Activated CD8-positive, alpha-beta T cell treated with anti-CD3 and anti-CD28 coated beads for 36 hours (primary cell): ENCODE results near the gene MFN1. TPM values are rescaled to one million over a fixed set of nuclear protein-coding genes. Genes with fewer than 3 reads are reported as not detected.

Experiments
- ATAC-seq: fragments of 200-7000 bp; cut with Tn5 transposase; one replicate; pipeline ENCODE4 v1.10.0; 2021; ENCODE audit warnings: mild to moderate bottlenecking, moderate library complexity
- CTCF ChIA-PET: fragments of 350-600 bp; sonication (Branson Sonifier 250); formaldehyde crosslinking; loops from one replicate; lab custom pipeline; 2021; ENCODE audit warnings: antibody characterized with exemption; lab: Charles Lee
- POLR2A ChIA-PET: fragments of 350-600 bp; sonication (Branson Sonifier 250); formaldehyde crosslinking; loops from one replicate; lab custom pipeline; 2021; ENCODE audit warnings: antibody characterized with exemption; lab: Charles Lee
- DNase-seq: peaks from one replicate; pipeline ENCODE4 v3.0.0-alpha.2; 2020
- H3K27ac Mint-ChIP-seq: one replicate; pipeline ENCODE4 v1.8.0; 2021; ENCODE audit warnings: mild to moderate bottlenecking, mixed read lengths
- H3K27me3 Mint-ChIP-seq: one replicate; pipeline ENCODE4 v1.8.0; 2021; ENCODE audit warnings: mixed read lengths
- H3K36me3 Mint-ChIP-seq: one replicate; pipeline ENCODE4 v1.8.0; 2021; ENCODE audit warnings: low read depth, mixed read lengths
- H3K4me1 Mint-ChIP-seq: one replicate; pipeline ENCODE4 v1.8.0; 2021; ENCODE audit warnings: low read depth, mixed read lengths
- H3K4me3 Mint-ChIP-seq: one replicate; pipeline ENCODE4 v1.8.0; 2021; ENCODE audit warnings: mild to moderate bottlenecking, moderate library complexity, mixed read lengths
- H3K9me3 Mint-ChIP-seq: one replicate; pipeline ENCODE4 v1.8.0; 2021; ENCODE audit warnings: mixed read lengths
- CTCF ChIP-seq: fragments of 200-600 bp; IDR thresholded peaks from one replicate; pipeline ENCODE4 v1.8.0; 2022; ENCODE audit warnings: antibody characterized with exemption, mild to moderate bottlenecking
- intact Hi-C: fragments of 100-400 bp; cut with micrococcal nuclease; formaldehyde crosslinking; loops from one replicate; pipeline ENCODE4 v1.10.0; 2022
- total RNA-seq, 2 experiments: library from RNA; stranded (reverse); gene quantifications; one replicate each; pipeline ENCODE4 v1.2.3, GENCODE V29; 2021

Gene MFN1
- total RNA-seq, 2 experiments from 2014 or later: 31.9 to 34.8 TPM

DNA sequence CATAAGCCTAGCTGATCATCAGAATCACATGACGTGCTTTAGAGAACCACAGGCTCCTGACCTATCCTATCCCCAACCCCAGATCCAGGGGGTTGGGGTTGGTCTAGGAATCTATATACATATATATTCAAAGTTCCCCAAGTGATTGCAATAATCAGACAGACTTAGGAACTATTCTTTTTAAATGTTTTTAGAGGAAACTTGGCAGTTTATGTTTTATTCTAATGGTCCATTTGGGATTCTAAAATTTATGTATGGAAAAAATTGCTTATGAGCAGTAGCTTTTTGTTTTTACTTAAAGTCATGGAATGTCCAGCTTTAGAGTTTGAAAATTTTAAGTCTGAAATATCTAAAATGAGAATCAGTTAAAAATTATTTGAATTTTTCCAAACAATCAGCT, 22.1 kb downstream of the MFN1 start:
- no peak overlapping the region for H3K27ac Mint-ChIP-seq
- intact Hi-C loops: no loop called here
- no peak for DNase-seq
- H3K27me3 Mint-ChIP-seq: no peaks in the 10 kb centered on the region
- H3K9me3 Mint-ChIP-seq: no peaks in the 10 kb centered on the region
- no peak for ATAC-seq
- no peak for TF ChIP-seq CTCF
- ChIA-PET POLR2A (no interaction called here), CTCF (interaction anchor here (0.7 kb wide), 1 partner anchor 16 kb away, joined by 3 read pairs; no protein-coding TSS in a partner anchor)
- H3K36me3 Mint-ChIP-seq: peaks cover 22% of the 10 kb centered on the region
- H3K4me3 Mint-ChIP-seq: no peak overlapping the region
- H3K4me1 Mint-ChIP-seq: no peaks in the 10 kb centered on the region

DNA sequence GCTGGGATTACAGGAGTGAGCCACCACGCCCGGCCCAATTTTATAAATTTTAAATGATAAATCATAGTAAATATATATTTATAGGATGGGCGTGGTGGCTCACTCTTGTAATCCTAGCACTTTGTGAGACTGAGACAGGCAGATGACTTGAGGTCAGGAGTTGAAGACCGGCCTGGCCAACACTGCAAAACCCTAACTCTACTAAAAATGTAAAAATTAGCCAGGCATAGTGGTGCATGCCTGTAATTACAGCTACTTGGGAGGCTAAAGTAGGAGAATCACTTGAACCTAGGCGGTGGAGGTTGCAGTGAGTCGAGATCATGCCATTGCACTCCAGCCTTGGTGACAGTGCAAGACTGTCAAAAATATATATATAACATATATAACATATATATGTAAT, 26.4 kb downstream of the MFN1 start:
- Mint-ChIP-seq H3K27me3 (no peaks in the 10 kb centered on the region), H3K4me1 (no peaks in the 10 kb centered on the region), H3K4me3 (no peak overlapping the region), H3K9me3 (no peaks in the 10 kb centered on the region), H3K36me3 (peaks cover 19% of the 10 kb centered on the region), H3K27ac (no peak overlapping the region)
- intact Hi-C loops: no loop called here
- DNase-seq: no peak
- no peak for ATAC-seq
- POLR2A ChIA-PET: no interaction called here
- TF ChIP-seq CTCF: no peak
- CTCF ChIA-PET: no interaction called here

DNA sequence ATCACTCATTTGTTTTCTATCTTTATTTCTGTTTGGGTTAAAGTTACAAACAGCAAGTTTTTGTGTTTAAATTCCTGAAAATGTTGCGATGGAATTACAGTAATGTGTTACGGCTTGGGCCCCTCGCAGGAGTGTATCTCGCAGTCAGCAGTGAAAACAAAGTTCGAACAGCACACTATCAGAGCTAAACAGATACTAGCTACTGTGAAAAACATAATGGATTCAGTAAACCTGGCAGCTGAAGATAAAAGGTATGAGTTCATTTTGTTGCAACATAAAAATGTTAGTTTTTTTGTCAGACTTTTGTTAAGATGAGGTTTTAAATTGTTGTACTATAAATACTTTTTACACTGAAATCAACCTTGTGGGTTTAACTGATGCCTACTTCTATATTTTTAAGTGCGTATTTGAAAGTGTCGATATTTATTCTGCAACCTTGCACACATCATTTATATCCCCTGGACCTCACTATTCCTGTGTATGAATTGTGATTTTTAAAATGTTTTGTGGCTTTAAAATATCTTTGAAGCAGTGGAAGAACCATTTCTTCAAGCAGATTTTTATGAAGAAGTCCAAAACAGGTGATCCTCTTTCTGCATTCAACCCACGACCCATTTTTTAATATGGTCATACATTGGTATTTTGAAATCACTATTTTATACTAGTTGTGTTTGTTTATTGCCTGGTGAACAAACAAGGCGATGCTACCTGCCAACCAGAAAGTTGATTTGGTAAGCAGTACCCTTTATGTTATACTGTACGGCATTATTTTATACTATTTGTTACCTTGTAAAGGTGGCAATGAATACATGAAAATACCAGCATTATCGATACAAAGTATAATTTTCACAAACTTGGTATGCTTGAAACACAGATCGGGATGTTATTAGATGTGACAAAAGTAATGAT, 27.8 kb downstream of the MFN1 start:
- CTCF ChIA-PET: no interaction called here
- no peaks in the 10 kb centered on the region for H3K27me3 Mint-ChIP-seq
- POLR2A ChIA-PET: no interaction called here
- TF ChIP-seq CTCF: no peak
- H3K4me3 Mint-ChIP-seq: no peak overlapping the region
- intact Hi-C loops: no loop called here
- no peak overlapping the region for H3K27ac Mint-ChIP-seq
- H3K9me3 Mint-ChIP-seq: no peaks in the 10 kb centered on the region
- H3K36me3 Mint-ChIP-seq: peaks cover 26% of the 10 kb centered on the region
- ATAC-seq (no peak), DNase-seq (no peak)
- no peaks in the 10 kb centered on the region for H3K4me1 Mint-ChIP-seq

- Mint-ChIP-seq H3K9me3 (no peaks in the 10 kb centered on the region), H3K4me1 (no peaks in the 10 kb centered on the region), H3K36me3 (peaks cover 28% of the 10 kb centered on the region), H3K27me3 (no peaks in the 10 kb centered on the region), H3K4me3 (no peak overlapping the region), H3K27ac (no peak overlapping the region)
- no peak for ATAC-seq
- ChIA-PET POLR2A (interaction anchor here (0.8 kb wide), 1 partner anchor 52 kb away, joined by 3 read pairs; no protein-coding TSS in a partner anchor), CTCF (no interaction called here)
- no peak for DNase-seq
- intact Hi-C loops: no loop called here
- no peak for TF ChIP-seq CTCF
These were observed 29.0 kb downstream of the MFN1 start for GRCh38 chr3:179376474-179376873.

DNA sequence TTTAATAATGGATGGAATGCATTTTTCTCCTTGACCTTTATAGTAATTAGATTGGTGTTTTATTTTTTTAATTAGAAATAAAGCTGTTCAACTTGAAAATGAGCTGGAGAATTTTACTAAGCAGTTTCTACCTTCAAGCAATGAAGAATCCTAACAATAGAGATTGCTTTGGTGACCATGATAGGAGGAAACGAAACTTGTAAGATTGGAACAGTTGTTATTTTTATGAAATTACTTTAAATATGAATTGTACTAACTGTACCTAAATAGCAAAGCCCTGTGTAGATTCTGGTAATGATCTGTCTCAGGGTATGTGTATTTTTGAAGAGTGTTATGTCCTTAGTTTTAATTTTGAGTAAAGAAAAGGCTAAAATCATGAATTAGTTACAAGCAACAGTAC, 44.4 kb downstream of the MFN1 start:
- intact Hi-C loops: no loop called here
- Mint-ChIP-seq H3K36me3 (peaks cover 29% of the 10 kb centered on the region), H3K4me3 (no peak overlapping the region), H3K9me3 (no peaks in the 10 kb centered on the region), H3K27ac (no peak overlapping the region), H3K4me1 (peaks cover 2% of the 10 kb centered on the region), H3K27me3 (no peaks in the 10 kb centered on the region)
- DNase-seq (no peak), ATAC-seq (no peak)
- POLR2A ChIA-PET: no interaction called here
- CTCF ChIA-PET: interaction anchor here (1.3 kb wide), 1 partner anchor 30 kb away, joined by 4 read pairs; no protein-coding TSS in a partner anchor
- TF ChIP-seq CTCF: no peak
